Caco-2 (cell line): ENCODE data around the gene PKHD1. TPM values are rescaled to one million over a fixed set of nuclear protein-coding genes. Genes with fewer than 3 reads are reported as not detected.

Experiments
- Bru-seq: library from RNA; stranded (reverse); fragments of 400-500 nt; gene quantifications from one replicate; lab custom pipeline; 2021; lab: Mats Ljungman, UMichigan
- BruChase-seq, 2 experiments: library from RNA; stranded (reverse); fragments of 400-500 nt; gene quantifications; one replicate each; lab custom pipeline; 2021; lab: Mats Ljungman, UMichigan
- BruUV-seq: library from RNA; stranded (reverse); fragments of 400-500 nt; replicated peaks from 2 replicates; lab custom pipeline; 2021; lab: Mats Ljungman, UMichigan
- CTCF ChIA-PET: fragments of 300-600 bp; sonication (Branson Sonifier 250); formaldehyde crosslinking; loops from one replicate; lab custom pipeline; 2022; ENCODE audit warnings: antibody characterized with exemption; lab: Charles Lee
- POLR2A ChIA-PET: fragments of 300-600 bp; sonication (Branson Sonifier 250); formaldehyde crosslinking; loops from one replicate; lab custom pipeline; 2022; ENCODE audit warnings: antibody characterized with exemption; lab: Charles Lee
- DNase-seq, 2 experiments: peaks; one replicate each; pipeline versions ENCODE4 v3.0.0 to v3.0.0-alpha.2; 2020 to 2022
- H3K27me3 ChIP-seq: replicated peaks from 2 replicates; pipeline ENCODE4 v1.6.0; 2011; ENCODE audit warnings: low read length; ENCODE audit not compliant: control insufficient read depth, insufficient read depth
- H3K36me3 ChIP-seq: 2 replicates; pipeline ENCODE4 v1.5.1; 2011; ENCODE audit warnings: low read length; ENCODE audit not compliant: control insufficient read depth, insufficient read depth
- H3K4me1 ChIP-seq: fragments of 250-450 bp; sonication (Bioruptor Pico); 2 replicates; pipeline ENCODE4 v1.5.1; 2020; ENCODE audit warnings: mild to moderate bottlenecking
- H3K4me3 ChIP-seq: 2 replicates; pipeline ENCODE4 v1.5.1; 2011; ENCODE audit warnings: low read depth, mild to moderate bottlenecking, control low read depth, low read length
- H3K9me3 ChIP-seq: fragments of 250-450 bp; sonication (Bioruptor Pico); 2 replicates; pipeline ENCODE4 v1.5.1; 2020; ENCODE audit warnings: mild to moderate bottlenecking, moderate library complexity
- H3K27ac Mint-ChIP-seq: one replicate; pipeline ENCODE4 v1.8.0; 2022; ENCODE audit warnings: mixed read lengths; ENCODE audit not compliant: unreplicated experiment
- H3K27me3 Mint-ChIP-seq: one replicate; pipeline ENCODE4 v1.8.0; 2022; ENCODE audit warnings: mixed read lengths; ENCODE audit not compliant: insufficient read depth, unreplicated experiment
- H3K36me3 Mint-ChIP-seq: one replicate; pipeline ENCODE4 v1.8.0; 2022; ENCODE audit warnings: mild to moderate bottlenecking, mixed read lengths; ENCODE audit not compliant: insufficient read depth, unreplicated experiment
- H3K4me1 Mint-ChIP-seq: one replicate; pipeline ENCODE4 v1.8.0; 2022; ENCODE audit warnings: low read depth, mixed read lengths; ENCODE audit not compliant: unreplicated experiment
- H3K4me3 Mint-ChIP-seq: one replicate; pipeline ENCODE4 v1.8.0; 2022; ENCODE audit warnings: mild to moderate bottlenecking, moderate library complexity, mixed read lengths; ENCODE audit not compliant: unreplicated experiment
- H3K9me3 Mint-ChIP-seq: one replicate; pipeline ENCODE4 v1.8.0; 2022; ENCODE audit warnings: mixed read lengths; ENCODE audit not compliant: unreplicated experiment
- intact Hi-C: fragments of 100-400 bp; cut with micrococcal nuclease; formaldehyde crosslinking; loops from one replicate; pipeline ENCODE4 v1.10.0; 2022; ENCODE audit not compliant: unreplicated experiment
- long read RNA-seq: library from polyadenylated mRNA; stranded (forward); transcript quantifications from one replicate; pipeline ENCODE4 v2.0.0, GENCODE V29; 2022
- total RNA-seq: library from RNA; stranded (reverse); gene quantifications from 2 replicates; pipeline ENCODE4 v1.2.3, GENCODE V29; 2022
- TF ChIP-seq, protein P1 (sequence below), 2 experiments: fragments of 200-600 bp in 1 of 2; IDR thresholded peaks; 1 replicate in 1 of 2; 2 replicates in 1 of 2; pipeline versions ENCODE4 v1.5.1 to v1.8.0; 2011 to 2022; ENCODE audit warnings: antibody characterized with exemption in 1 of 2, control low read depth in 1 of 2, inconsistent platforms in 1 of 2, low read depth in 1 of 2, low read length in 1 of 2, mild to moderate bottlenecking in 1 of 2, moderate library complexity in 1 of 2; ENCODE audit not compliant: insufficient read depth in 1 of 2, severe bottlenecking in 1 of 2, unreplicated experiment in 1 of 2

Gene PKHD1, protein sequence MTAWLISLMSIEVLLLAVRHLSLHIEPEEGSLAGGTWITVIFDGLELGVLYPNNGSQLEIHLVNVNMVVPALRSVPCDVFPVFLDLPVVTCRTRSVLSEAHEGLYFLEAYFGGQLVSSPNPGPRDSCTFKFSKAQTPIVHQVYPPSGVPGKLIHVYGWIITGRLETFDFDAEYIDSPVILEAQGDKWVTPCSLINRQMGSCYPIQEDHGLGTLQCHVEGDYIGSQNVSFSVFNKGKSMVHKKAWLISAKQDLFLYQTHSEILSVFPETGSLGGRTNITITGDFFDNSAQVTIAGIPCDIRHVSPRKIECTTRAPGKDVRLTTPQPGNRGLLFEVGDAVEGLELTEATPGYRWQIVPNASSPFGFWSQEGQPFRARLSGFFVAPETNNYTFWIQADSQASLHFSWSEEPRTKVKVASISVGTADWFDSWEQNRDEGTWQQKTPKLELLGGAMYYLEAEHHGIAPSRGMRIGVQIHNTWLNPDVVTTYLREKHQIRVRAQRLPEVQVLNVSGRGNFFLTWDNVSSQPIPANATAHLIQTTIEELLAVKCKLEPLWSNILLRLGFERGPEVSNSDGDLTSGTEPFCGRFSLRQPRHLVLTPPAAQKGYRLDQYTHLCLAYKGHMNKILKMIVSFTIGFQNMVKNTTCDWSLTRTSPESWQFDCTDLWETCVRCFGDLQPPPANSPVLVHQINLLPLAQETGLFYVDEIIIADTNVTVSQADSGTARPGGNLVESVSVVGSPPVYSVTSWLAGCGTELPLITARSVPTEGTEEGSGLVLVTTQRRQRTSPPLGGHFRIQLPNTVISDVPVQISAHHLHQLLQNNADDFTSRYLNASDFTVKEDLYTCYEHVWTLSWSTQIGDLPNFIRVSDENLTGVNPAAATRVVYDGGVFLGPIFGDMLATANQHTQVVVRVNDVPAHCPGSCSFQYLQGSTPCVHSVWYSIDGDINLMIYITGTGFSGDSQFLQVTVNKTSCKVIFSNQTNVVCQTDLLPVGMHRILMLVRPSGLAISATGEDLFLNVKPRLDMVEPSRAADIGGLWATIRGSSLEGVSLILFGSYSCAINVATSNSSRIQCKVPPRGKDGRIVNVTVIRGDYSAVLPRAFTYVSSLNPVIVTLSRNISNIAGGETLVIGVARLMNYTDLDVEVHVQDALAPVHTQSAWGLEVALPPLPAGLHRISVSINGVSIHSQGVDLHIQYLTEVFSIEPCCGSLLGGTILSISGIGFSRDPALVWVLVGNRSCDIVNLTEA (N-terminal part only)
- total RNA-seq = 2.7 and 3.3 TPM in 2 replicates
- percentile 47 among the genes with signal in this experiment for Bru-seq, nascent RNA
- percentile 55 among the genes with signal in this experiment for BruChase-seq, experiment 1, labeled RNA remaining after a 2-hour chase
- percentile 48 among the genes with signal in this experiment for BruChase-seq, experiment 2, labeled RNA remaining after a 6-hour chase
- long read RNA-seq, partial matches to known transcripts = 1 of 4 reads
- long read RNA-seq, other reads (novel, unspliced or antisense) = 3 of 4 reads

DNA sequence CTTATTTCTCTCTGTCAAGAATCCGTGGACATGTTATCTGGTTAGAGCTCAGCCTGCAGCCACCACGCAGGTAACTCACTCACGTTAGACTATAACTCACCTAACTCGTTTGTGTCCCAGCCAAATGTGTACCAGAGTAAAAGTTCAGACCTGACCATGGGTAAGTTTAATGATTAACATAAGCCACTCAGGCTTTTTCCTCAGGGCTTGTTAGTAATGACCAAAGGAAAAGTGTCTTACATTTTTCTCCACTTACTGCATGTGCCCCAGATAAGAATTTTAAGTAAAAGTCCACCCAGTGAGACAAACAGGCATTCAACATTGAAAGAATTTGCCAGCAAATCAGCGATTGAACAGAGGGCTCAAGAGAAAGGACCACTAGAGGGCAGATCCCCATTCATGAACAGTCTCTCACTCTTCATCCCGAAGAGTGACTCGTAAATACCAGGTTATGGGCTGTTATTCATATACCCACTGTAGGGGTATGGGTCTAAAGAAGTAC, at the start of gene PKHD1:
Gene PKHD1 (minus strand): TSS at position 116 of the 502 bp plus-strand sequence. CDS start 2,680 bp downstream, outside the sequence.
- ChIA-PET POLR2A (no interaction called here), CTCF (interaction anchor here (0.5 to 1.0 kb wide), 3 partner anchors 10 to 63 kb away, joined by 3 read pairs; no protein-coding TSS in a partner anchor)
- Mint-ChIP-seq H3K27me3 (no peaks in the 10 kb centered on the region), H3K27ac (peak within 1 kb of the TSS; percentile 58), H3K4me3 (peak within 1 kb of the TSS; percentile 76), H3K4me1 (peaks cover 13% of the 10 kb centered on the region), H3K9me3 (no peaks in the 10 kb centered on the region), H3K36me3 (no peaks in the 10 kb centered on the region)
- intact Hi-C loops = loop anchor here (1.0 to 2.0 kb wide), 6 partner anchors 24 to 147 kb away; no protein-coding TSS in a partner anchor
- TF ChIP-seq, protein P1, sequence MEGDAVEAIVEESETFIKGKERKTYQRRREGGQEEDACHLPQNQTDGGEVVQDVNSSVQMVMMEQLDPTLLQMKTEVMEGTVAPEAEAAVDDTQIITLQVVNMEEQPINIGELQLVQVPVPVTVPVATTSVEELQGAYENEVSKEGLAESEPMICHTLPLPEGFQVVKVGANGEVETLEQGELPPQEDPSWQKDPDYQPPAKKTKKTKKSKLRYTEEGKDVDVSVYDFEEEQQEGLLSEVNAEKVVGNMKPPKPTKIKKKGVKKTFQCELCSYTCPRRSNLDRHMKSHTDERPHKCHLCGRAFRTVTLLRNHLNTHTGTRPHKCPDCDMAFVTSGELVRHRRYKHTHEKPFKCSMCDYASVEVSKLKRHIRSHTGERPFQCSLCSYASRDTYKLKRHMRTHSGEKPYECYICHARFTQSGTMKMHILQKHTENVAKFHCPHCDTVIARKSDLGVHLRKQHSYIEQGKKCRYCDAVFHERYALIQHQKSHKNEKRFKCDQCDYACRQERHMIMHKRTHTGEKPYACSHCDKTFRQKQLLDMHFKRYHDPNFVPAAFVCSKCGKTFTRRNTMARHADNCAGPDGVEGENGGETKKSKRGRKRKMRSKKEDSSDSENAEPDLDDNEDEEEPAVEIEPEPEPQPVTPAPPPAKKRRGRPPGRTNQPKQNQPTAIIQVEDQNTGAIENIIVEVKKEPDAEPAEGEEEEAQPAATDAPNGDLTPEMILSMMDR (IDR thresholded peaks at IDR 0.05; ENCODE audit: insufficient read depth in 1 of 2, low read depth in 1 of 2, low read length in 1 of 2, severe bottlenecking in 1 of 2, unreplicated experiment in 1 of 2) = peak; percentile 53 to 72
- peak; percentile 78 to 79 for DNase-seq
- Histone ChIP-seq H3K27me3 (no peaks in the 10 kb centered on the region), H3K4me3 (peak within 1 kb of the TSS; percentile 43), H3K4me1 (peaks cover 7% of the 10 kb centered on the region; the same call in 1 of the 2 replicates), H3K9me3 (no peaks in the 10 kb centered on the region), H3K36me3 (peaks cover 1% of the 10 kb centered on the region; the same call in 1 of the 2 replicates)
- no TSS peak for BruUV-seq

DNA sequence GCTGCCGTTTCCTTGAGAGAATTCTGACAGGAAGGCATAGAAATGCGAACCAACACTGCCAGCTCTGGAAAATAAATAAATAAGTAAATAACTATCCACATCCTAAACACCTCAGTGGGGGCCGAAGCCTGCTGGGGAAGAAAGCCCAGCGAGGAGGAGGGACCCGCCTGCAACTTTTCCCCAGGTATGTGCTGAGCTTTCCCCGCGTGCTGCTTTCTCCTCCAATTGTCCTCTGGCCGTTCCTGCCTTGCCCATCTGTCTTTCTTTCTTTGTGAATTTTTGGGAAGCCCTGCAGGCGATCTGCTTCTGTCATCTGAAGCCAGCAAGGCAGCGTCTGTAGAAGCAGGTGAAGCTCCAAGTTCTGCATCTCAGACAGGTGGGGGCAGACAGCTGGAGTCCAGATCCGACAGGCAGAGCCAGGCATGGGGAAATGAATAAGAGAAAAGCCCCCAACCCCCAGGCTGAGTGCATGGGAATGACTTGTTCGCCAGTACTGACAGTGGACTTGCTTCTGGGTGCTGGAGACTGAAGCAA, 49.6 kb upstream of the PKHD1 start:
- no peaks in the 10 kb centered on the region for H3K36me3 ChIP-seq
- ChIA-PET POLR2A (no interaction called here), CTCF (interaction anchor here (0.9 kb wide), 1 partner anchor 97 kb away, joined by 3 read pairs; no protein-coding TSS in a partner anchor)
- no peaks in the 10 kb centered on the region for H3K4me1 ChIP-seq
- no peak for DNase-seq
- Mint-ChIP-seq H3K9me3 (no peaks in the 10 kb centered on the region), H3K27me3 (no peaks in the 10 kb centered on the region), H3K36me3 (no peaks in the 10 kb centered on the region), H3K4me1 (peaks cover 7% of the 10 kb centered on the region), H3K4me3 (no peak overlapping the region), H3K27ac (no peak overlapping the region)
- intact Hi-C loops = no loop called here
- TF ChIP-seq, protein P1 (IDR thresholded peaks at IDR 0.05; ENCODE audit: insufficient read depth in 1 of 2, low read depth in 1 of 2, low read length in 1 of 2, severe bottlenecking in 1 of 2, unreplicated experiment in 1 of 2) = no peak
- no peaks in the 10 kb centered on the region for H3K27me3 ChIP-seq
- H3K9me3 ChIP-seq = no peaks in the 10 kb centered on the region
- H3K4me3 ChIP-seq = no peak overlapping the region
- no TSS peak for BruUV-seq
